Neuronal stem cell (in vitro differentiated cells): ENCODE data around the gene GLB1L.

Source experiments
- DNase-seq: peaks from one replicate; pipeline ENCODE4 v3.0.0-alpha.2; 2013; ENCODE audit warnings: low spot score
- H2AFZ ChIP-seq: one replicate; pipeline ENCODE4 v1.6.1; 2013; ENCODE audit warnings: mild to moderate bottlenecking, low read length, inconsistent platforms
- H2AK5ac ChIP-seq: 2 replicates; pipeline ENCODE4 v1.6.1; 2013; ENCODE audit warnings: low read depth, mild to moderate bottlenecking, inconsistent platforms, low read length, moderate library complexity, mixed read lengths
- H2BK120ac ChIP-seq: 2 replicates; pipeline ENCODE4 v1.6.1; 2013; ENCODE audit warnings: low read depth, mild to moderate bottlenecking, inconsistent platforms, low read length, moderate library complexity, mixed read lengths
- H2BK12ac ChIP-seq: one replicate; pipeline ENCODE4 v1.6.1; 2013; ENCODE audit warnings: low read length, inconsistent platforms
- H2BK15ac ChIP-seq: 2 replicates; pipeline ENCODE4 v1.6.1; 2013; ENCODE audit warnings: mild to moderate bottlenecking, low read length, inconsistent platforms, mixed read lengths
- H2BK5ac ChIP-seq: one replicate; pipeline ENCODE4 v1.6.1; 2013; ENCODE audit warnings: inconsistent platforms, mild to moderate bottlenecking, low read length, moderate library complexity
- H3K14ac ChIP-seq: one replicate; pipeline ENCODE4 v1.6.1; 2013; ENCODE audit warnings: low read length, inconsistent platforms
- H3K18ac ChIP-seq: 2 replicates; pipeline ENCODE4 v1.6.1; 2013; ENCODE audit warnings: low read length, inconsistent platforms
- H3K23ac ChIP-seq: 2 replicates; pipeline ENCODE4 v1.6.1; 2013; ENCODE audit warnings: low read depth, mild to moderate bottlenecking, mixed read lengths, low read length, inconsistent platforms; ENCODE audit not compliant: poor library complexity
- H3K27ac ChIP-seq: replicated peaks from 3 replicates; pipeline ENCODE4 v1.5.1; 2013; ENCODE audit warnings: low read length, inconsistent platforms
- H3K27me3 ChIP-seq, 3 experiments: 2 replicates each; pipeline ENCODE4 v1.6.1; 2013; ENCODE audit warnings: low read length in 3 of 3, mild to moderate bottlenecking in 2 of 3, inconsistent platforms in 1 of 3, low read depth in 1 of 3, mixed read lengths in 1 of 3, moderate library complexity in 1 of 3; ENCODE audit not compliant: control insufficient read depth in 3 of 3, insufficient read depth in 3 of 3
- H3K36me3 ChIP-seq, 2 donors: replicated peaks in 1 of 2; 2 replicates each; pipeline ENCODE4 v1.6.1; 2013; ENCODE audit warnings: low read length in 2 of 2; ENCODE audit not compliant: control insufficient read depth in 2 of 2, insufficient read depth in 2 of 2
- H3K4ac ChIP-seq: 2 replicates; pipeline ENCODE4 v1.6.1; 2013; ENCODE audit warnings: inconsistent platforms, mild to moderate bottlenecking, low read length, moderate library complexity
- H3K4me1 ChIP-seq, 2 donors: 1 replicate in 1 of 2; 2 replicates in 1 of 2; pipeline ENCODE4 v1.6.1; 2013; ENCODE audit warnings: low read length in 2 of 2, low read depth in 1 of 2; ENCODE audit not compliant: control insufficient read depth in 2 of 2, insufficient read depth in 1 of 2
- H3K4me2 ChIP-seq: one replicate; pipeline ENCODE4 v1.6.1; 2013; ENCODE audit warnings: mild to moderate bottlenecking, low read length, inconsistent platforms; ENCODE audit not compliant: insufficient read depth, poor library complexity, severe bottlenecking
- H3K4me3 ChIP-seq, 2 donors: 2 replicates each; pipeline ENCODE4 v1.5.1; 2013; ENCODE audit warnings: low read length in 2 of 2, mild to moderate bottlenecking in 2 of 2, inconsistent platforms in 1 of 2, moderate library complexity in 1 of 2
- H3K79me1 ChIP-seq: one replicate; pipeline ENCODE4 v1.6.1; 2013; ENCODE audit warnings: low read depth, mild to moderate bottlenecking, inconsistent platforms, low read length, moderate library complexity
- H3K9ac ChIP-seq: one replicate; pipeline ENCODE4 v1.6.1; 2013; ENCODE audit warnings: mild to moderate bottlenecking, low read depth, low read length, inconsistent platforms; ENCODE audit not compliant: poor library complexity
- H3K9me3 ChIP-seq, 2 donors: replicated peaks in 1 of 2; 2 replicates each; pipeline versions ENCODE3 to v1.6.1; 2013; ENCODE audit warnings: low read length in 2 of 2, mild to moderate bottlenecking in 2 of 2, inconsistent platforms in 1 of 2, low read depth in 1 of 2, mixed read lengths in 1 of 2, moderate library complexity in 1 of 2; ENCODE audit not compliant: control insufficient read depth in 2 of 2, insufficient read depth in 1 of 2
- H4K8ac ChIP-seq: one replicate; pipeline ENCODE4 v1.6.1; 2013; ENCODE audit warnings: low read depth, mild to moderate bottlenecking, inconsistent platforms, low read length, moderate library complexity
- H4K91ac ChIP-seq: one replicate; pipeline ENCODE4 v1.6.1; 2013; ENCODE audit warnings: low read length, low read depth, mild to moderate bottlenecking, inconsistent platforms; ENCODE audit not compliant: poor library complexity
- WGBS, 2 donors: extraction: QIAGEN DNeasy Blood & Tissue Kit; methylation state at CpG; one replicate each; pipeline ENCODE4 v1.1.7; 2013; ENCODE audit warnings: missing lambda C conversion rate in 2 of 2, mixed read lengths in 1 of 2; ENCODE audit not compliant: insufficient read length in 2 of 2, insufficient replicate concordance in 1 of 2; ENCODE audit errors: extremely low coverage in 2 of 2; 5-methylcytosine and 5-hydroxymethylcytosine counted together

GLB1L gene

GRCh38 chr2:219252900-219253752, 7.9 kb upstream of the GLB1L start, which contains the start of gene TUBA4B:
TUBA4B (plus strand) TSS chr2:219253243; CDS start chr2:219253408, 165 bp downstream.
- Histone ChIP-seq H3K36me3 (peaks cover 3 to 7% of the 10 kb centered on the region in 2 donors), H3K14ac (peak within 1 kb of the TSS; percentile 89), H3K18ac (peak within 1 kb of the TSS; percentile 76), H2BK12ac (peak within 1 kb of the TSS; percentile 73), H3K4me2 (peak within 1 kb of the TSS; percentile 80), H2AK5ac (peak within 1 kb of the TSS; percentile 88), H2BK5ac (no peak within 1 kb of the TSS), H4K91ac (no peak within 1 kb of the TSS), H3K23ac (peak within 1 kb of the TSS; percentile 80), H3K9ac (peak within 1 kb of the TSS; percentile 60), H4K8ac (no peak within 1 kb of the TSS), H3K4me1 (peaks cover 12 to 18% of the 10 kb centered on the region in 2 donors), H3K9me3 (peaks cover 0 to 2% of the 10 kb centered on the region in 2 donors), H2BK120ac (no peak within 1 kb of the TSS), H2BK15ac (peak within 1 kb of the TSS; percentile 81), H3K4ac (no peak within 1 kb of the TSS), H3K27ac (no peak within 1 kb of the TSS), H3K27me3 (peaks cover 28 to 59% (median 55%) of the 10 kb centered on the region in 3 experiments), H3K79me1 (peaks cover 2% of the 10 kb centered on the region), H2AFZ (peak within 1 kb of the TSS; percentile 83), H3K4me3 (peak within 1 kb of the TSS; percentile 26 to 73)
- no peak for DNase-seq
- WGBS, 2 donors, result no CpG with 5 or more reads among the region's 49 CpGs

DNA sequence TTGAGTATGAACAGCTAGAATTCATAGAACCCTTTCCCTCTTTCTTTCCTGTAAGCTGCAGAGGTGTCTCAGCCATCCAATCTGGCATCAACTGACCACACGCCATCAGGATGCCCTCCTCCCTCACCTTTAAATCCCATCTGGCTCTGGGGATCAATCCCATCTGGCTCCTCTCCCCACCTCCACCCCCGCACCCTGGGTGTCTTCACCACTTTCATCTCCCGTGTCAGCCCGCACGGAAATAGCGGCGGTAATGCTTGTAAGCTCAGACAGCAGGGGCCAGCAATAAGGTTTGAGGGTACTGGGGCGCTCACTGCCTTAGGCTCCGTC, 7.3 kb upstream of the GLB1L start:
- H2AK5ac ChIP-seq, result no peak overlapping the region
- H3K27ac ChIP-seq, result no peak overlapping the region
- H2BK12ac ChIP-seq, result no peak overlapping the region
- peaks cover 28 to 59% (median 55%) of the 10 kb centered on the region in 3 experiments for H3K27me3 ChIP-seq
- peaks cover 2% of the 10 kb centered on the region for H3K79me1 ChIP-seq
- H3K4ac ChIP-seq, result no peak overlapping the region
- no peak overlapping the region for H3K9ac ChIP-seq
- WGBS, 2 donors, result no CpG with 5 or more reads among the region's 9 CpGs
- peaks cover 0 to 2% of the 10 kb centered on the region in 2 donors for H3K9me3 ChIP-seq
- peaks cover 12 to 18% of the 10 kb centered on the region in 2 donors for H3K4me1 ChIP-seq
- H3K18ac ChIP-seq, result no peak overlapping the region
- DNase-seq, result no peak
- no peak overlapping the region for H4K8ac ChIP-seq
- H3K14ac ChIP-seq, result no peak overlapping the region
- no peak overlapping the region for H4K91ac ChIP-seq
- peak overlapping the region; percentile 37 for H2BK15ac ChIP-seq
- H3K4me2 ChIP-seq, result peak overlapping the region; percentile 80
- H2BK120ac ChIP-seq, result no peak overlapping the region
- H3K36me3 ChIP-seq, result peaks cover 7 to 13% of the 10 kb centered on the region in 2 donors
- peak overlapping the region; percentile 83 for H2AFZ ChIP-seq
- no peak overlapping the region for H3K23ac ChIP-seq
- H3K4me3 ChIP-seq, result no peak overlapping the region
- H2BK5ac ChIP-seq, result no peak overlapping the region

- Histone ChIP-seq H2BK12ac (no peak overlapping the region), H3K79me1 (peaks cover 2% of the 10 kb centered on the region), H3K23ac (peak overlapping the region; percentile 13), H3K27ac (no peak overlapping the region), H2BK120ac (no peak overlapping the region), H4K8ac (no peak overlapping the region), H3K27me3 (peaks cover 28 to 59% (median 55%) of the 10 kb centered on the region in 3 experiments), H2AFZ (no peak overlapping the region), H2AK5ac (no peak overlapping the region), H3K14ac (no peak overlapping the region), H3K4me2 (no peak overlapping the region), H3K4ac (no peak overlapping the region), H3K9ac (peak overlapping the region; percentile 55), H3K18ac (no peak overlapping the region), H4K91ac (no peak overlapping the region), H3K36me3 (peaks cover 9 to 18% of the 10 kb centered on the region in 2 donors), H3K4me1 (peaks cover 12 to 18% of the 10 kb centered on the region in 2 donors), H2BK5ac (no peak overlapping the region), H3K4me3 (no peak overlapping the region), H3K9me3 (peaks cover 0 to 2% of the 10 kb centered on the region in 2 donors), H2BK15ac (no peak overlapping the region)
- DNase-seq, result no peak
- no CpG with 5 or more reads among the region's 5 CpGs for WGBS, 2 donors
Measured at GRCh38 chr2:219252084-219252483, 6.8 kb upstream of the GLB1L start.

DNA sequence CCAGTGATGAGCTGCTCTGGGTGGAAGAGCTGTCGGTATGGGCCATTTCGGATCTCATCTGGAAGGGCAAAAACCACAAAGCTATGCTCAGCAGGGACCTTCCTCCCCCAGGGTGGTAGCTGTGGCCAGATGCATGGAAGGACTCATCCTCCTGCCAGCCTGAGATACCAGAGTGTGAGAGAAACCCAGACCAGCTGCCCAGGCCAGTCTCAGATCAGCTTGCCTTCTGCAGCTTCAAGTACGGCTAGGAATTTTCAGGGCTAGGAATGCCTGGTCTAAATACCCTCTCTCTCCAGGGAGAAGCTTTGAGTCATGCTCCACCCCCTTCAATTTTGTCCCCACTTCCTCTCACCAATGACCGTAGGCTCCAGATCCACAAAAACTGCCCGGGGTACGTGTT, 6.4 kb upstream of the GLB1L start:
- no peak overlapping the region for H3K18ac ChIP-seq
- peaks cover 9 to 22% of the 10 kb centered on the region in 2 donors for H3K36me3 ChIP-seq
- H4K8ac ChIP-seq, result no peak overlapping the region
- no peak overlapping the region for H2BK5ac ChIP-seq
- H4K91ac ChIP-seq, result no peak overlapping the region
- H3K9me3 ChIP-seq, result peaks cover 0 to 2% of the 10 kb centered on the region in 2 donors
- no peak for DNase-seq
- no peak overlapping the region for H3K9ac ChIP-seq
- peaks cover 28 to 57% (median 55%) of the 10 kb centered on the region in 3 experiments for H3K27me3 ChIP-seq
- H3K79me1 ChIP-seq, result peaks cover 2% of the 10 kb centered on the region
- no peak overlapping the region for H3K4ac ChIP-seq
- no peak overlapping the region for H2BK120ac ChIP-seq
- H2BK12ac ChIP-seq, result no peak overlapping the region
- no peak overlapping the region for H3K23ac ChIP-seq
- H3K4me3 ChIP-seq, result no peak overlapping the region
- H2AFZ ChIP-seq, result no peak overlapping the region
- H3K27ac ChIP-seq, result no peak overlapping the region
- no peak overlapping the region for H2BK15ac ChIP-seq
- WGBS, 2 donors, result no CpG with 5 or more reads among the region's 6 CpGs
- no peak overlapping the region for H2AK5ac ChIP-seq
- H3K4me1 ChIP-seq, result peaks cover 12 to 18% of the 10 kb centered on the region in 2 donors
- H3K4me2 ChIP-seq, result no peak overlapping the region
- H3K14ac ChIP-seq, result no peak overlapping the region
